ENCODE measurements around the gene CDK2. TPM values are rescaled to one million over a fixed set of nuclear protein-coding genes. Genes with fewer than 3 reads are reported as not detected.
A peak's percentile ranks its signal among the peaks of the same experiment; 100 is the strongest.
"Not testable (repeated sequence)": the region's sequence is repeated elsewhere in the genome, so short reads cannot be mapped to it uniquely, and the experiment has no call there.

Gene CDK2
- total RNA-seq, 1 donor from 2014 or later: 66.9 TPM

DNA sequence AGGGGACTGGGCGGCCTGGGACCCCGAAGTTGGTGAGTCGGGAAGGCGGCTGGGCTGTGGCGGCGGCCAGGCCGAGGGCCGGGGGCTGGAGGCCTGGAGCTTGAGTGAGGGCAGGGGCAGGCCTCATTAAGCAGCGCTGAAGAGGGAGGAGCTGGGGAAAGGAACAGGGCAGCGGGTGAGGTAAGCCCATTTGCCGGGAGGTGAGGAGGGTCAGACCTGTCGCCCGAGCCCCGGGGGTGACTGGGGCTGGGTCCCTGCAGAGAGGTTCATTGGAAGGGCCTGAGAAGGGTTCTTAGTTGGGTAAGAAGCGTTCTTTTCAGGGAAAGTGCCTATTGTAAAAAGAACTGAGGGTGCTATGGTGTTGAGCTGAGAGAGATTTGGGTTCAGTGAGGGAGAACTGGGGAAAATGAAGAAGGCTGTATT is 7.7 kb downstream of the CDK2 start:
- DNase-seq (ENCODE audit: low spot score, unreplicated experiment): peak; percentile 55
- no peak for TF ChIP-seq CTCF (IDR thresholded peaks at IDR 0.05; ENCODE audit: unreplicated experiment)
- Mint-ChIP-seq H3K36me3 (ENCODE audit: insufficient read depth) (peaks cover 10% of the 10 kb centered on the region), H3K27me3 (no peaks in the 10 kb centered on the region), H3K4me1 (ENCODE audit: low read depth) (peaks cover 3% of the 10 kb centered on the region), H3K4me3 (ENCODE audit: low read depth) (no peak overlapping the region), H3K9me3 (ENCODE audit: low read depth) (no peaks in the 10 kb centered on the region), H3K27ac (no peak overlapping the region)

GRCh38 chr12:55978393-55978792 is 11.8 kb downstream of the CDK2 start:
- Mint-ChIP-seq H3K4me3 (ENCODE audit: low read depth) (no peak overlapping the region), H3K36me3 (ENCODE audit: insufficient read depth) (peaks cover 20% of the 10 kb centered on the region), H3K27me3 (no peaks in the 10 kb centered on the region), H3K27ac (no peak overlapping the region), H3K4me1 (ENCODE audit: low read depth) (peaks cover 3% of the 10 kb centered on the region), H3K9me3 (ENCODE audit: low read depth) (no peaks in the 10 kb centered on the region)
- DNase-seq (ENCODE audit: low spot score, unreplicated experiment): no peak
- TF ChIP-seq CTCF (IDR thresholded peaks at IDR 0.05; ENCODE audit: unreplicated experiment): no peak

- Mint-ChIP-seq H3K4me3 (ENCODE audit: low read depth) (no peak overlapping the region), H3K4me1 (ENCODE audit: low read depth) (peaks cover 3% of the 10 kb centered on the region), H3K36me3 (ENCODE audit: insufficient read depth) (peaks cover 22% of the 10 kb centered on the region), H3K27me3 (no peaks in the 10 kb centered on the region), H3K27ac (no peak overlapping the region), H3K9me3 (ENCODE audit: low read depth) (no peaks in the 10 kb centered on the region)
- TF ChIP-seq CTCF (IDR thresholded peaks at IDR 0.05; ENCODE audit: unreplicated experiment): no peak
- no peak for DNase-seq (ENCODE audit: low spot score, unreplicated experiment)
Observed at GRCh38 chr12:55979069-55979468, 12.4 kb downstream of the CDK2 start.

- H3K4me1 Mint-ChIP-seq (ENCODE audit: low read depth); DNase-seq (ENCODE audit: low spot score, unreplicated experiment); H3K4me3 Mint-ChIP-seq (ENCODE audit: low read depth); H3K9me3 Mint-ChIP-seq (ENCODE audit: low read depth); H3K27me3 Mint-ChIP-seq; H3K27ac Mint-ChIP-seq: not testable (repeated sequence)
- peaks cover 21% of the 10 kb centered on the region for H3K36me3 Mint-ChIP-seq (ENCODE audit: insufficient read depth)
Observed at GRCh38 chr12:55981882-55982281, 15.3 kb downstream of the CDK2 start.

DNA sequence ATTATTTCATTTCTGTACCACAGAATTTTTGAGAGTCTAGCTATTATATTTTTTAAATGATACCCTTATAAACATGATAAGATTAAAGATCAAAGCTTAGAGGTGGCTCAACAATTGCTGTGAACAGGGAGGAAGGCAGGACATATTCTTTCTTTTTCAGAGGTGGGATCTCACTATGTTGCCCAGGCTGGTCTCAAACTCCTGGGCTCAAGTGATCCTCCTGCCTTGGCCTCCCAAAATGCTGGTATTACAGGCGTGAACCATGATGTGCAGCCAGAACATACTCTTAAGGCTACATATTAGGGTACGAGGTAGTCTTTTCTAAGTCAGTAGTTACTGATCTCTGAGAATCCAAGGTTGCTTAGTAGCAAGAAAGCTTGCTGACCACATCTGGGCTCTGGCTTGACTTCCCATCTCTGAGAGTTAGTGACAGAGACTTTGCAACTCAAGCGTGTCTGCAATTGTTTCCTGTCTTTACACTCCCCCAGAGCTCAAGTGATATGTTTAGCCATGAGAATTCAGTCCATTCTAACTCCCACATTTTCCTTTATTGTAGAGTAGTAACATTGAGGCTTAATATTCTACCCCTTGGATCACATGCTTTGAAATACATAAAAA is 15.8 kb downstream of the CDK2 start:
- H3K4me3 Mint-ChIP-seq (ENCODE audit: low read depth): no peak overlapping the region
- no peak for DNase-seq (ENCODE audit: low spot score, unreplicated experiment)
- H3K9me3 Mint-ChIP-seq (ENCODE audit: low read depth): no peaks in the 10 kb centered on the region
- H3K27ac Mint-ChIP-seq: no peak overlapping the region
- no peaks in the 10 kb centered on the region for H3K4me1 Mint-ChIP-seq (ENCODE audit: low read depth)
- no peaks in the 10 kb centered on the region for H3K27me3 Mint-ChIP-seq
- peaks cover 21% of the 10 kb centered on the region for H3K36me3 Mint-ChIP-seq (ENCODE audit: insufficient read depth)
- TF ChIP-seq CTCF (IDR thresholded peaks at IDR 0.05; ENCODE audit: unreplicated experiment): no peak

DNA sequence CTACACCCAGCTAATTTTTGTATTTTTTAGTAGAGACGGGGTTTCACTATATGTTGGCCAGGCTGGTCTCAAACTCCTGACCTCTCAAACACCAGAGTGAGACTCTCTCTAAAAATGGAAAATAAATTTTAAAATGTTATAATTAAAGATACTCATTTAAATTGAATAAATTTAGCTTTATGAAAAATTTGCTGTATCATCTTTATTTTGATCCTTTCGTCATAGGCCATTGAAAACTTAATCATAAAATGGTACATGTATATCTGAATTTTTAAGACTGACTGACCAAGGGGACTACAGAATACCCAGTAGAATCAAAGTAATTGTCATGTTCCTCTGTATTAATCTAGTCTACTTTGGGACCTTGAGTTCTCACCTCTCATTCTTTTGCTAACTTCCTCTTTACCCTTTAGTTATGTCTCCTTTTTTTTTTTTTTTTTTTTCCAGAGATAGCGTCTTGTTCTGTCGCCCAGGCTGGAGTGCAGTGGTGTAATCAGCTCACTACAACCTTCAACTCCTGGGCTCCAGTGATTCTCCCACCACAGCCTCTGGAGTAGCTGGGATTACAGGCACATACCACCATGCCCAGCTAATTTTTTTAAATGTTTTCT is 16.7 kb downstream of the CDK2 start:
- DNase-seq (ENCODE audit: low spot score, unreplicated experiment): no peak
- no peak overlapping the region for H3K27ac Mint-ChIP-seq
- H3K36me3 Mint-ChIP-seq (ENCODE audit: insufficient read depth): peaks cover 17% of the 10 kb centered on the region
- TF ChIP-seq CTCF (IDR thresholded peaks at IDR 0.05; ENCODE audit: unreplicated experiment): no peak
- no peaks in the 10 kb centered on the region for H3K27me3 Mint-ChIP-seq
- H3K9me3 Mint-ChIP-seq (ENCODE audit: low read depth): no peaks in the 10 kb centered on the region
- H3K4me1 Mint-ChIP-seq (ENCODE audit: low read depth): no peaks in the 10 kb centered on the region
- H3K4me3 Mint-ChIP-seq (ENCODE audit: low read depth): no peak overlapping the region
